ENCODE results near the gene FRZB. TPM values are rescaled to one million over a fixed set of nuclear protein-coding genes. Genes with fewer than 3 reads are reported as not detected.

The FRZB gene
- total RNA-seq, 1 experiment from 2014 or later = 1.9 TPM

DNA sequence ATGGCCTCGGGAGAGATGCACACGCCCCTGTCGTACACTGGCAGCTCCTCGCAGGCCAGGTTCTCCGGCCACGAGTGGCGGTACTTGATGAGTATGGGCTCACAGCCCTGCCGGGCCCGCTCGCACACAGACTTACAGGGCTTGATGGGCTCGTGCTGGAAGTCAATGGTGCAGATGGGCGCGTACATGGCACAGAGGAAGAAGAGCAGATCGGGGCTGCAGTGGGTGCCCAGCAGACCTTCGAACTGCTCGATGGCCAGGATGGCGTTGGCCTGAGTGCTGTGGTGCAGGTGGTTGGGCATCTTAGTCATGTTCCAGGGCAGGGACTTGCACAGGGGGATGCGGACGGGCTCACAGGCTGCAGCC, 359 bp downstream of the FRZB start (continued):
- TF ChIP-seq, protein P1, sequence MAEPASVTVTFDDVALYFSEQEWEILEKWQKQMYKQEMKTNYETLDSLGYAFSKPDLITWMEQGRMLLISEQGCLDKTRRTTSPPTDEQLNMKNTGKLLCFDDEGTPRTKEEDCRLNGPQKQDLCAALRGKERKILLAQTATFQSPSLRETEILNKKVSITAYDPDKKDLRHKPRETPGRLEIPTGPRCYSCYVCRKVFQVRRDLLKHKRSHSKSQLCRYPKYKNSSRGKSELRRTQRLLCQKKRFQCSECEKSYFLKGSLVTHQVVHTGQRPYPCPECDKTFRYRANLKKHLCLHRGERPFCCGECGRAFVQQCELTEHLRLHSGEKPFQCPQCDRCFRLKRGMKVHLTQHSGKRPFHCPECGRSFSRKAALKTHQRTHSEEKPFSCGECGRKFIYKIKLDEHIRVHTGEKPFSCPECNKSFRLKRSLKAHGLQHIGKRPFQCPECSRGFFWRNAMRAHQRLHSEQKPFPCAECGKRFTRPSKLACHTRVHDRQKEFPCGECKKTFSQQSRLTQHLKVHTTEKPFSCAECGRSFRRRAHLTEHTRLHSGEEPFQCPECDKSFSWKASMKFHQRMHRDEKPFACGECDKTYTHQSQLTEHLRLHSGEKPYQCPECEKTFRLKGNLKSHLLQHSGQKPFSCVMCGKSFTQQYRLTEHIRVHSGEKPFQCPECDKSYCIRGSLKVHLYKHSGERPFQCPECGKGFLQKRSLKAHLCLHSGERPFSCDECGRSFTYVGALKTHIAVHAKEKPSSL (CRISPR knock-in tag; conservative IDR thresholded peaks at IDR 0.05) = no peak
- TF ChIP-seq HMGA2 (CRISPR knock-in tag; IDR thresholded peaks at IDR 0.05) = no peak
- TF ChIP-seq, protein P2, sequence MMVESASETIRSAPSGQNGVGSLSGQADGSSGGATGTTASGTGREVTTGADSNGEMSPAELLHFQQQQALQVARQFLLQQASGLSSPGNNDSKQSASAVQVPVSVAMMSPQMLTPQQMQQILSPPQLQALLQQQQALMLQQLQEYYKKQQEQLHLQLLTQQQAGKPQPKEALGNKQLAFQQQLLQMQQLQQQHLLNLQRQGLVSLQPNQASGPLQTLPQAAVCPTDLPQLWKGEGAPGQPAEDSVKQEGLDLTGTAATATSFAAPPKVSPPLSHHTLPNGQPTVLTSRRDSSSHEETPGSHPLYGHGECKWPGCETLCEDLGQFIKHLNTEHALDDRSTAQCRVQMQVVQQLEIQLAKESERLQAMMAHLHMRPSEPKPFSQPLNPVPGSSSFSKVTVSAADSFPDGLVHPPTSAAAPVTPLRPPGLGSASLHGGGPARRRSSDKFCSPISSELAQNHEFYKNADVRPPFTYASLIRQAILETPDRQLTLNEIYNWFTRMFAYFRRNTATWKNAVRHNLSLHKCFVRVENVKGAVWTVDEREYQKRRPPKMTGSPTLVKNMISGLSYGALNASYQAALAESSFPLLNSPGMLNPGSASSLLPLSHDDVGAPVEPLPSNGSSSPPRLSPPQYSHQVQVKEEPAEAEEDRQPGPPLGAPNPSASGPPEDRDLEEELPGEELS (CRISPR knock-in tag; IDR thresholded peaks at IDR 0.05) = peak; percentile 62; the same call in 1 of the 2 replicates
- peak; percentile 58; the same call in 1 of the 2 replicates for TF ChIP-seq FOXK1 (CRISPR knock-in tag; IDR thresholded peaks at IDR 0.05)
- TF ChIP-seq ZNF138 (CRISPR knock-in tag; conservative IDR thresholded peaks at IDR 0.05) = peak; percentile 85; the same call in 1 of the 2 replicates
- TF ChIP-seq, protein P3, sequence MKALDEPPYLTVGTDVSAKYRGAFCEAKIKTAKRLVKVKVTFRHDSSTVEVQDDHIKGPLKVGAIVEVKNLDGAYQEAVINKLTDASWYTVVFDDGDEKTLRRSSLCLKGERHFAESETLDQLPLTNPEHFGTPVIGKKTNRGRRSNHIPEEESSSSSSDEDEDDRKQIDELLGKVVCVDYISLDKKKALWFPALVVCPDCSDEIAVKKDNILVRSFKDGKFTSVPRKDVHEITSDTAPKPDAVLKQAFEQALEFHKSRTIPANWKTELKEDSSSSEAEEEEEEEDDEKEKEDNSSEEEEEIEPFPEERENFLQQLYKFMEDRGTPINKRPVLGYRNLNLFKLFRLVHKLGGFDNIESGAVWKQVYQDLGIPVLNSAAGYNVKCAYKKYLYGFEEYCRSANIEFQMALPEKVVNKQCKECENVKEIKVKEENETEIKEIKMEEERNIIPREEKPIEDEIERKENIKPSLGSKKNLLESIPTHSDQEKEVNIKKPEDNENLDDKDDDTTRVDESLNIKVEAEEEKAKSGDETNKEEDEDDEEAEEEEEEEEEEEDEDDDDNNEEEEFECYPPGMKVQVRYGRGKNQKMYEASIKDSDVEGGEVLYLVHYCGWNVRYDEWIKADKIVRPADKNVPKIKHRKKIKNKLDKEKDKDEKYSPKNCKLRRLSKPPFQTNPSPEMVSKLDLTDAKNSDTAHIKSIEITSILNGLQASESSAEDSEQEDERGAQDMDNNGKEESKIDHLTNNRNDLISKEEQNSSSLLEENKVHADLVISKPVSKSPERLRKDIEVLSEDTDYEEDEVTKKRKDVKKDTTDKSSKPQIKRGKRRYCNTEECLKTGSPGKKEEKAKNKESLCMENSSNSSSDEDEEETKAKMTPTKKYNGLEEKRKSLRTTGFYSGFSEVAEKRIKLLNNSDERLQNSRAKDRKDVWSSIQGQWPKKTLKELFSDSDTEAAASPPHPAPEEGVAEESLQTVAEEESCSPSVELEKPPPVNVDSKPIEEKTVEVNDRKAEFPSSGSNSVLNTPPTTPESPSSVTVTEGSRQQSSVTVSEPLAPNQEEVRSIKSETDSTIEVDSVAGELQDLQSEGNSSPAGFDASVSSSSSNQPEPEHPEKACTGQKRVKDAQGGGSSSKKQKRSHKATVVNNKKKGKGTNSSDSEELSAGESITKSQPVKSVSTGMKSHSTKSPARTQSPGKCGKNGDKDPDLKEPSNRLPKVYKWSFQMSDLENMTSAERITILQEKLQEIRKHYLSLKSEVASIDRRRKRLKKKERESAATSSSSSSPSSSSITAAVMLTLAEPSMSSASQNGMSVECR (CRISPR knock-in tag; IDR thresholded peaks at IDR 0.05; ENCODE audit: borderline replicate concordance) = 0 out of 2 replicates have a peak, but pooled peaks have one; percentile 32
- TF ChIP-seq TCF7 (CRISPR knock-in tag; IDR thresholded peaks at IDR 0.05; ENCODE audit: low read depth) = no peak
- TF ChIP-seq NFYB (CRISPR knock-in tag; conservative IDR thresholded peaks at IDR 0.05; ENCODE audit: low read depth) = no peak
- no peak for TF ChIP-seq NR2C2 (CRISPR knock-in tag; IDR thresholded peaks at IDR 0.05)
- TF ChIP-seq TEAD1 (CRISPR knock-in tag; IDR thresholded peaks at IDR 0.05) = peak; percentile 68; the same call in 1 of the 2 replicates
- no peak for TF ChIP-seq ATF1 (CRISPR knock-in tag; IDR thresholded peaks at IDR 0.05)
- no peak for TF ChIP-seq GTF2I (CRISPR knock-in tag; conservative IDR thresholded peaks at IDR 0.05)
- TF ChIP-seq OVOL2 (CRISPR knock-in tag; IDR thresholded peaks at IDR 0.05; ENCODE audit: borderline replicate concordance) = no peak
- TF ChIP-seq PRRX2 (CRISPR knock-in tag; IDR thresholded peaks at IDR 0.05) = no peak
- TF ChIP-seq, protein P4, sequence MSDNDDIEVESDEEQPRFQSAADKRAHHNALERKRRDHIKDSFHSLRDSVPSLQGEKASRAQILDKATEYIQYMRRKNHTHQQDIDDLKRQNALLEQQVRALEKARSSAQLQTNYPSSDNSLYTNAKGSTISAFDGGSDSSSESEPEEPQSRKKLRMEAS (CRISPR knock-in tag; IDR thresholded peaks at IDR 0.05) = peak; percentile 85
- no peak for TF ChIP-seq RELA (CRISPR knock-in tag; IDR thresholded peaks at IDR 0.05; ENCODE audit: borderline replicate concordance)
- TF ChIP-seq, protein P5, sequence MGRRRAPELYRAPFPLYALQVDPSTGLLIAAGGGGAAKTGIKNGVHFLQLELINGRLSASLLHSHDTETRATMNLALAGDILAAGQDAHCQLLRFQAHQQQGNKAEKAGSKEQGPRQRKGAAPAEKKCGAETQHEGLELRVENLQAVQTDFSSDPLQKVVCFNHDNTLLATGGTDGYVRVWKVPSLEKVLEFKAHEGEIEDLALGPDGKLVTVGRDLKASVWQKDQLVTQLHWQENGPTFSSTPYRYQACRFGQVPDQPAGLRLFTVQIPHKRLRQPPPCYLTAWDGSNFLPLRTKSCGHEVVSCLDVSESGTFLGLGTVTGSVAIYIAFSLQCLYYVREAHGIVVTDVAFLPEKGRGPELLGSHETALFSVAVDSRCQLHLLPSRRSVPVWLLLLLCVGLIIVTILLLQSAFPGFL (CRISPR knock-in tag; IDR thresholded peaks at IDR 0.05; ENCODE audit: borderline replicate concordance) = no peak
- no peak for TF ChIP-seq ZNF263 (CRISPR knock-in tag; IDR thresholded peaks at IDR 0.05; ENCODE audit: low read depth)
- no peak for TF ChIP-seq NFATC4 (CRISPR knock-in tag; IDR thresholded peaks at IDR 0.05)
- TF ChIP-seq, protein P6, sequence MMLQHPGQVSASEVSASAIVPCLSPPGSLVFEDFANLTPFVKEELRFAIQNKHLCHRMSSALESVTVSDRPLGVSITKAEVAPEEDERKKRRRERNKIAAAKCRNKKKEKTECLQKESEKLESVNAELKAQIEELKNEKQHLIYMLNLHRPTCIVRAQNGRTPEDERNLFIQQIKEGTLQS (CRISPR knock-in tag; conservative IDR thresholded peaks at IDR 0.05) = no peak
- TF ChIP-seq ZNF232 (CRISPR knock-in tag; IDR thresholded peaks at IDR 0.05) = no peak
- peak; percentile 90 for TF ChIP-seq FOXP1 (CRISPR knock-in tag; IDR thresholded peaks at IDR 0.05; ENCODE audit: borderline replicate concordance)
- no peak for TF ChIP-seq NR3C1 (CRISPR knock-in tag; conservative IDR thresholded peaks at IDR 0.05; ENCODE audit: low read depth)
- no peak for TF ChIP-seq ZNF121 (CRISPR knock-in tag; IDR thresholded peaks at IDR 0.05)
- no peak for TF ChIP-seq ZBTB21 (CRISPR knock-in tag; IDR thresholded peaks at IDR 0.05; ENCODE audit: borderline replicate concordance)
- no peak for TF ChIP-seq SMAD4 (CRISPR knock-in tag; IDR thresholded peaks at IDR 0.05)
- TF ChIP-seq, protein P7, sequence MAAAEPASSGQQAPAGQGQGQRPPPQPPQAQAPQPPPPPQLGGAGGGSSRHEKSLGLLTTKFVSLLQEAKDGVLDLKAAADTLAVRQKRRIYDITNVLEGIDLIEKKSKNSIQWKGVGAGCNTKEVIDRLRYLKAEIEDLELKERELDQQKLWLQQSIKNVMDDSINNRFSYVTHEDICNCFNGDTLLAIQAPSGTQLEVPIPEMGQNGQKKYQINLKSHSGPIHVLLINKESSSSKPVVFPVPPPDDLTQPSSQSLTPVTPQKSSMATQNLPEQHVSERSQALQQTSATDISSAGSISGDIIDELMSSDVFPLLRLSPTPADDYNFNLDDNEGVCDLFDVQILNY (CRISPR knock-in tag; IDR thresholded peaks at IDR 0.05) = no peak
- TF ChIP-seq, protein P8, sequence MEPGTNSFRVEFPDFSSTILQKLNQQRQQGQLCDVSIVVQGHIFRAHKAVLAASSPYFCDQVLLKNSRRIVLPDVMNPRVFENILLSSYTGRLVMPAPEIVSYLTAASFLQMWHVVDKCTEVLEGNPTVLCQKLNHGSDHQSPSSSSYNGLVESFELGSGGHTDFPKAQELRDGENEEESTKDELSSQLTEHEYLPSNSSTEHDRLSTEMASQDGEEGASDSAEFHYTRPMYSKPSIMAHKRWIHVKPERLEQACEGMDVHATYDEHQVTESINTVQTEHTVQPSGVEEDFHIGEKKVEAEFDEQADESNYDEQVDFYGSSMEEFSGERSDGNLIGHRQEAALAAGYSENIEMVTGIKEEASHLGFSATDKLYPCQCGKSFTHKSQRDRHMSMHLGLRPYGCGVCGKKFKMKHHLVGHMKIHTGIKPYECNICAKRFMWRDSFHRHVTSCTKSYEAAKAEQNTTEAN (CRISPR knock-in tag; IDR thresholded peaks at IDR 0.05) = no peak; the same call in 1 of the 2 replicates
